Muscle of arm (tissue), 12 donors: ENCODE results near the gene DDT. TPM values are rescaled to one million over a fixed set of nuclear protein-coding genes. Genes with fewer than 3 reads are reported as not detected.
"Not testable (repeated sequence)": the region's sequence is repeated elsewhere in the genome, so short reads cannot be mapped to it uniquely, and the experiment has no call there.

Experiments
- DNase-seq: peaks from one replicate; pipeline ENCODE4 v3.0.0-alpha.2; 2013
- polyA plus RNA-seq, 12 donors: library from polyadenylated mRNA; unstranded; fragments of 120-200 nt; gene quantifications; one replicate each; pipeline ENCODE4 v1.2.1, GENCODE V29; 2013; ENCODE audit not compliant: insufficient read length in 12 of 12

DDT gene
- polyA plus RNA-seq, 12 donors = 29.4 to 61.0 (median 42.2) TPM; not detected in 1

- not testable (repeated sequence) for DNase-seq
These were observed 19.3 kb downstream of the DDT start for GRCh38 chr22:23954991-23955305.

- not testable (repeated sequence) for DNase-seq
These were observed 19.8 kb downstream of the DDT start for GRCh38 chr22:23954193-23954990.

GRCh38 chr22:23953485-23953884, 20.8 kb downstream of the DDT start:
- DNase-seq = not testable (repeated sequence)

GRCh38 chr22:23952794-23953405, 21.3 kb downstream of the DDT start:
- DNase-seq = not testable (repeated sequence)

- not testable (repeated sequence) for DNase-seq
These were observed 22.9 kb downstream of the DDT start for GRCh38 chr22:23951383-23951782.

GRCh38 chr22:23949764-23950163, 24.5 kb downstream of the DDT start:
- not testable (repeated sequence) for DNase-seq

GRCh38 chr22:23947391-23947790, 26.9 kb downstream of the DDT start:
- DNase-seq = not testable (repeated sequence)

- not testable (repeated sequence) for DNase-seq
These were observed 34.1 kb downstream of the DDT start for GRCh38 chr22:23940166-23940565.

GRCh38 chr22:23939017-23939357, 35.3 kb downstream of the DDT start:
- no peak for DNase-seq

- DNase-seq = no peak
These were observed 35.8 kb downstream of the DDT start for GRCh38 chr22:23938328-23939016.

GRCh38 chr22:23926561-23926960, 47.7 kb downstream of the DDT start:
- DNase-seq = no peak

- no peak for DNase-seq
These were observed 49.1 kb downstream of the DDT start for GRCh38 chr22:23925020-23925606.

- no peak for DNase-seq
These were observed 51.3 kb downstream of the DDT start for GRCh38 chr22:23922921-23923320.

- not testable (repeated sequence) for DNase-seq
These were observed 52.5 kb downstream of the DDT start for GRCh38 chr22:23921586-23922201.

Other genes with a start within 250 kb of the DDT start
- gene ZNF70, start 223.3 kb downstream of the DDT start, polyA plus RNA-seq = 1 to 10 TPM in 11 of 12 donors, not detected in 1; 4.1 to 7.4 (median 5.1) TPM
- 1 to 10 TPM in 4 of 12 donors, under 1 TPM in 3, not detected in 5; 0.34 to 3.9 (median 1.1) TPM for gene VPREB3, start 220.0 kb downstream of the DDT start, polyA plus RNA-seq
- gene C22orf15, start 211.5 kb downstream of the DDT start, polyA plus RNA-seq = 1 to 10 TPM in 1 of 12 donors, under 1 TPM in 9, not detected in 2; 0.08 to 1.0 (median 0.23) TPM
- gene CHCHD10, start 206.5 kb downstream of the DDT start, polyA plus RNA-seq = 1,000 to 10,000 TPM in 1 of 12 donors, 100 to 1,000 TPM in 1, 10 to 100 TPM in 10; 33.8 to 1,945 (median 51.8) TPM
- 10 to 100 TPM in 3 of 12 donors, 1 to 10 TPM in 8, not detected in 1; 5.7 to 17.2 (median 8.3) TPM for gene MMP11, start 201.6 kb downstream of the DDT start, polyA plus RNA-seq
- 100 to 1,000 TPM in 1 of 12 donors, 10 to 100 TPM in 10, not detected in 1; 54.2 to 121 (median 78.8) TPM for gene SMARCB1, start 187.5 kb downstream of the DDT start, polyA plus RNA-seq
- 1 to 10 TPM in 5 of 12 donors, under 1 TPM in 5, not detected in 2; 0.70 to 2.8 (median 1.1) TPM for gene DERL3, start 135.4 kb downstream of the DDT start, polyA plus RNA-seq
- 10 to 100 TPM in 4 of 12 donors, 1 to 10 TPM in 7, not detected in 1; 3.1 to 13.2 (median 6.7) TPM for gene SLC2A11, start 116.6 kb downstream of the DDT start, polyA plus RNA-seq
- gene MIF, start 80.1 kb downstream of the DDT start, polyA plus RNA-seq = 100 to 1,000 TPM in 9 of 12 donors, 10 to 100 TPM in 2, not detected in 1; 78.2 to 238 (median 118) TPM
- gene GSTT2B, start 13.2 kb downstream of the DDT start, polyA plus RNA-seq = 10 to 100 TPM in 4 of 12 donors, 1 to 10 TPM in 6, not detected in 2; 2.1 to 39.1 (median 7.1) TPM
- gene DDTL, start 7.6 kb downstream of the DDT start, polyA plus RNA-seq = 1 to 10 TPM in 10 of 12 donors, not detected in 2; 2.2 to 5.6 (median 3.9) TPM
- 1 to 10 TPM in 3 of 12 donors, under 1 TPM in 4, not detected in 5; 0.40 to 2.6 (median 0.82) TPM for gene GSTT2, start 5.7 kb upstream of the DDT start, polyA plus RNA-seq
- not detected for gene GSTT4, start 31.0 kb upstream of the DDT start, polyA plus RNA-seq
- gene CABIN1, start 36.9 kb upstream of the DDT start, polyA plus RNA-seq = 10 to 100 TPM in 11 of 12 donors, not detected in 1; 20.2 to 59.6 (median 26.1) TPM
- 1 to 10 TPM in 2 of 12 donors, under 1 TPM in 9, not detected in 1; 0.32 to 3.0 (median 0.62) TPM for gene SUSD2, start 207.0 kb upstream of the DDT start, polyA plus RNA-seq